RPMI7951 (cell line): Measurements from ENCODE around the gene MIPOL1. TPM values are rescaled to one million over a fixed set of nuclear protein-coding genes. Genes with fewer than 3 reads are reported as not detected.
"Not testable (repeated sequence)": the region's sequence is repeated elsewhere in the genome, so short reads cannot be mapped to it uniquely, and the experiment has no call there.

Source experiments
- DNase-seq: peaks from one replicate; pipeline ENCODE4 v3.0.0-alpha.2; 2012; ENCODE audit warnings: low read depth
- total RNA-seq: library from RNA; depleted of rRNA; stranded (reverse); fragments of >200 nt; shearing (Covaris generic); gene quantifications from 2 replicates; pipeline ENCODE4 v1.2.3, GENCODE V29; 2014

The MIPOL1 gene
- total RNA-seq, 1 experiment from 2014 or later, result 5.4 TPM

- DNase-seq, result not testable (repeated sequence)
Measured at GRCh38 chr14:37462426-37462825, 264.7 kb downstream of the MIPOL1 start.

DNA sequence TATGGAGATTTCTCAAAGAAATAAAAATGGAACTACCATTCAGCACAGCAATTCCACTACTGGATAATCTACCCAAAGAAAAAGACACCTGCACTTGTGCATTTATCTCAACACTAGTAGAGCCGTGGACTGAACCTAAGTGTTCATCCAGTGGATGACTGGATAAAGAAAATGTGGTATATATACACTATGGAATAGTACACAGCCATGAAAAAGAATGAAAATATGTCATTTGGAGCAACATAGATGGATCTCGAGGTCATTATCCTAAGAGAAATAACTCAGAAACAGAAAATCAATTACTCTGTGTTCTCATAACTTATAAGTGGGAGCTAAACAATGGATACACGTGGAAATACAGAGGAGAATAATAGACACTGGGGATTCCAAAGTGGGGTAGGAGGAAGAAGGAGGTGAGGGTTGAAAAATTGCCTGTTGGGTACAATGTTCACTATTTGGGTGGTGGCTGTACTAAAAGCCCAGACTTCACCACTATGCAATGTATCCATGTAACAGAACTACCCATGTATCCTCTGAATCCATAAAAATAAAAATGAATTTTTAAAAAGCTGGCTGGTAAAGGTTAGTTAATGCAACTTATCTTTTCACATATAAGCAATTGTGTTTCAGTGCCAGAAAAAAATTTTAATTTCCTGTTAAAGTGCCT is 266.6 kb downstream of the MIPOL1 start:
- DNase-seq, result no peak

DNA sequence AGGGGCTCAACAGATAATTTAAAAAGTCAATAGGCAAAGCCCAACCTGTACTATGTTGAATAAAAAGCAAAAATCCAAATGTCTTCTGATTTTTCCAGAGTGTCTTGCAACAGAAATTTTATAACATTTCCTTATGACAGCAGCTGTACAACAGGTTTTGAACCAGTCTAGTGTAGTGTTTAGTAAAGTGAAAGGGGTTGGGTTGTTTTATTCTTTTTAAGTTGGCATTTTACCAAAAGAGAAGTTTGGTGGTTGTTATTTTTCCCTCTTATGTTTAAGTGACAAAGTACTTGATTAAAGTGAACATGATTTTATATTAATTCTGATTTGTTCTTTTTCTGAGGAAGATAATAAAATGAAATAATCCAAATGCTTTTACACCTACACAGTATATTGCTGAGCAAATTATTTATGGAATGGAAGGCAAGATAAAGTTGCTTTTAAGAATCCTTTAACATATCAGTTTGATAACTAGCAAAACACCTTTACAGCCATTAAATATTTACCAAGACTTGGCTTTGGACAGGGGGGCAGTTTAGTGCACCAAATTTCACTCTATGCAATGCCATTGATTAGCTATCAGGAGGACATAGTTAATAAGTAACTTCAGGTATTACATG is 268.4 kb downstream of the MIPOL1 start:
- DNase-seq, result no peak

GRCh38 chr14:37466623-37467088 is 268.9 kb downstream of the MIPOL1 start:
- no peak for DNase-seq

DNA sequence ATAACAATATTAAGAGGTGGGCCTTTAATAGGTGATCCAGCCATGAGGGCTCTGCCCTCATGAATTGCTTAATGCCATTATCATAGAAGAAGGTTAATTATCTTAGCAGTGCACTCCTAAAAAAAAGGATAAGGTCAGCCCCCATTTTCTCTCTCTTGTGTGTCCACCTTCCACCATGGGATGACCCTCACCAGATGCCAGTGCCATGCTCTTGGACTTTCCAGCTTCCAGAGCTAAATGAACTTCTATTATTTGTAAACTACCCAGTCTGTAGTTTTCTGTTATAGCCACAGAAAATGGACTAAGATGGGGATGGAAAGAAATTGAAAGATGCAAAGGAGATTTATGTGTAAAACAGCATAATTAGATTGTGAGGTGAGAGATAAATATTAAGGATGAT is 271.9 kb downstream of the MIPOL1 start:
- no peak for DNase-seq

DNA sequence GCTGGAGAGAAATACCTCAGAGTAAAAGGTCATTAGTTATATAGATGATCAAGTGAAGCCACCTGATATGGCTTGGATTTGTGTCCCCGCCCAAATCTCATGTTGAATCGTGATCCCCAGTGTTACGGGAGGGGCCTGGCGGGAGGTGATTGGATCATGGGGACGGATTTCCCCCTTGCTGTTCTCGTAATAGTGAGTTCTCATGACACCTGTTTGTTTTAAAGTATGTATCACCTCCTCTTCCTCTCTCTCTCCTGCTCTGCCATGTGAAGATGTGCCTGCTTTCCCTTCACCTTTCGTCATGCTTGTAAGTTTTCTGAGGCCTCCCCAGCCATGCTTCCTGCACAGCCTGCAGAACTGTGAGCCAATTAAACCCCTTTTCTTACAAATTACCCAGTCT is 272.5 kb downstream of the MIPOL1 start:
- no peak for DNase-seq

DNA sequence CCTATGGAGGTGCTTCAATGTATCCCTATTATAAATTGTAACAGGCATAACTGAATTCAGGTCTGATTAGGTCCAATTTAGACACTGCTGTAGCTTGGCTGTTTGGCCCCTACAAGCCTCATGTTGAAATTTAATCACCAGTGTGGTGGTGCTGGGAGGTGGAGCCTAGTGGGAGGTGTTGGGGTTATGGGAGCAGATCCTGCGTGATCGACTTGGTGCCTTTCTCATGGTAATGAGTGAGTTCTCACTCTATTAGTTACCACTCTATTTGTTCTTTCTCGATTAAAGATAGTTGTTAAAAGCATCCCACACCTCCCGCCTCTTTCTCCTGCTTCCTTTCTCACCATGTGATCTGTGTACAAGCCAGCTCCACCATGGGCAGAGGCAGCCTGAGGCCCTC is 275.2 kb downstream of the MIPOL1 start:
- no peak for DNase-seq

- DNase-seq, result no peak
Measured at GRCh38 chr14:37474191-37474590, 276.5 kb downstream of the MIPOL1 start.

- DNase-seq, result no peak
Measured at GRCh38 chr14:37480446-37481290, 282.9 kb downstream of the MIPOL1 start.

DNA sequence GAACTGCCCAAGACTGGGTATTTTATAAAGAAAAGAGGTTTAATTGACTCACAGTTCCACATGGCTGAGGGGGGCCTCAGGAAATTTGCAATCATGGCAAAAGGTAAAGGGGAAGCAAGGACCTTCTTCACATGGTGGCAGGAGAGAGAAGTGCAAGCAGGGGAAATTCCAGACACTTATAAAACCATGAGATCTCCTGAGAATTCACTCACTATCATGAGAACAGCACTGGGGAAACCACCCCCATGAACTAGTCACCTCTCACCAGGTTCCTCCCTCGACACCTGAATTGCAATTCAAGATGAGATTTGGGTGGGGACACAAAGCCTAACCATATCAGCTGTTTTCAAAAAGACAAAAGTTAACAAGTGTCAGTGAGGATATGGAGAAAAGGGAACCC is 284.7 kb downstream of the MIPOL1 start:
- no peak for DNase-seq

- DNase-seq, result no peak
Measured at GRCh38 chr14:37483672-37484071, 285.9 kb downstream of the MIPOL1 start.

DNA sequence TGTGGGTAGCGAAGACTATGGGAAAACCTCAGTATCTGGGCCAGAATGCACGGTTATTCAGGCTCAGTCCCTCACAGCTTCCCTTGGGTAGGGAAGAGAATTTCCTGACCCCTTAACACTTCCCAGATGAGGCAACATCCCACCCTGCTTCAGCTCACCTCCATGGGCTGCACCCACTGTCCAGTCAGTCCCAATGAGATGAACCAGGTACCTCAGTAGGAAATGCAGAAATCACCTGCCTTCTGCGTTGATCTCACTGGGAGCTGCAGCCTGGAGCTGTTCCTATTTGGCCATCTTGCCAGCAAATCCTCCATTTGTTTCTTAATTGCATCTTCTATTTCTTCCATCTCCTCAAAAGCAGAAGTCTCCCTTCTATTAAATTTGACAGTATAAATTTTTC is 292.9 kb downstream of the MIPOL1 start:
- DNase-seq, result no peak

DNA sequence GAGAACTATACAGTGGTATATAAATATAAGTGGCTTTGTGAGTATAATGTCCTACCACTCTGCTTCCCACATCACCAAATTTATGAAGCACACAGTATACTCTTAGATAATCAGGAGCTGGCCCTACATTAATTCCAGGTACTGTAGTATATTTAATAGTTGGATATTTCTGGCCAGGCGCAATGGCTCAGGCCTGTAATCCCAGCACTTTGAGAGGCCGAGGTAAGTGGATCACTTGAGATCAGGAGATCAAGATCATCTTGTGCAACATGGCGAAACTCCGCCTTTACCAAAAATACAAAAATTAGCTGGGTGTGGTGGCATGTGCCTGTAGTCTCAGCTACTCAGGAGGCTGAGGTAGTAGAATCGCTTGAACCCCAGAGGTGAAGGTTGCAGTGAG is 293.3 kb downstream of the MIPOL1 start:
- DNase-seq, result no peak

DNA sequence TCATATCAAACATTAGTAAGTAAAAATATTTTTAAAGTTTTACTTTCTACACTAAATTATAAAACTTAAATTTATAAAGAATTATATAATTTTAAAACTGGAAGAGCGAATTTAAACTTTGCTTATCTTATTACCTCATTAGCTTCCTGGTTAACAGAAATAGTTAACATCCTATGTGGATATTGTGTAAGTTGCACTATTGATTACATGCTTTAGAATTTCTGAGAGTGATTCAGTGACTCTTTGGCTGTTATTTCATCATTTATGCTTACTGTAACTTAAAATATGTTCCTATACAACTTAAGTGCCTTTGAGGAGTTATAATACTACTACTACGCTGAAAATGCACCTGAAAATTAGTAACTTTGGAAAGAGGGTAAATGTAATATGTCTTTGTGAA is 295.9 kb downstream of the MIPOL1 start:
- DNase-seq, result no peak

GRCh38 chr14:37497422-37497821 is 299.7 kb downstream of the MIPOL1 start:
- DNase-seq, result no peak

DNA sequence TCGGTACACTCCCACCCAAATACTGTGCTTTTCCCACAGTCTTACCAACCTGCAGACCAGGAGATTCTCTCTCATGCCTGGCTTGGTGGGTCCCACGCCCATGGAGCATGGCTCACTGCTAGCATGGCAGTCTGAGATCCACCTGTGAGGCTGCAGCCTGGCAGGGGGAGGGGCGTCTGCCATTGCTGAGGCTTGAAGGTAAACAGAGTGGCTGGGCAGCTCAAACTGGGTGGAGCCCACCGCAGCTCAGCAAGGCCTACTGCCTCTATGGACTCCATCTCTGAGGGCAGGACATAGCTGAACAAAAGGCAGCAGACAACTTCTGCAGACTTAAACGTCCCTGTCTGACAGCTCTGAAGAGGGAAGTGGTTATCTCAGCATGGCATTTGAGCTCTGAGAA is 304.1 kb downstream of the MIPOL1 start:
- DNase-seq, result no peak

DNA sequence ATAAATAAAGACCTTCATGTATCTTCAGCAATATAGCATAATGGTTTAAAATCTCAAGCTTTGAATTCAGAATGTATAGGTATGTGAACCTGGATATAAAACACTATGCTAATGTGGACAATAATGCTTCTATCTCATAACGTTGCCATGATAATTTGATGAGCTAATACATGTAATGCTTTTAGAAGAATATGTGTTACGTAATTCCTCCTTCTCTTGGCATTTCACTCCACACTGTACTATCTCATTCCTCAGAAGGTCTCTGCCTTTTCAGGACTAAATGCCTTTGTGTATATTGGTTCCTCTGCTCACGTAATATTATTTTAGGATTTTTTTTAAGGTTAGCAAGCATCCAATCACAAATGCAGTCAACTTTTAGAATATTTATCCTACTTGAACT is 310.8 kb downstream of the MIPOL1 start:
- no peak for DNase-seq

- no peak for DNase-seq
Measured at GRCh38 chr14:37512173-37512572, 314.4 kb downstream of the MIPOL1 start.

- no peak for DNase-seq
Measured at GRCh38 chr14:37515771-37516170, 318.0 kb downstream of the MIPOL1 start.

- DNase-seq, result no peak
Measured at GRCh38 chr14:37526994-37527393, 329.3 kb downstream of the MIPOL1 start.

DNA sequence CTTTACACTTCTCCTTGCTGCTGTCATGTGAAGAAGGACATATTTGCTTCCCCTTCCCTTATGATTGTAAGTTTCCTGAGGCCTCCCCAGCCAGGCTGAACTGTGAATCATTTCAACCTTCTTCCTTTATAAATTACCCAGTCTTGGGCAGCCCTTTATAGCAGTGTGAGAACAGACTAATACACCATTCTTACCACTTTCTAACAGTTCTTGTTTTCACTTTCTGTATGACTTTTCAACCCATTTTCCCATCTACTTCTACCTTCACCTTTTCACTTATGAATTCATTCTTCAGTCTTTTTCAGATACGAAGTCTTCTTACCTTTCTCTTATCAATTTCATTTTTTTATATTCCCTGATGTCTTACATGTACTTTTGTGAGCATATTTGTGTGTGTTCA is 342.3 kb downstream of the MIPOL1 start:
- no peak for DNase-seq

DNA sequence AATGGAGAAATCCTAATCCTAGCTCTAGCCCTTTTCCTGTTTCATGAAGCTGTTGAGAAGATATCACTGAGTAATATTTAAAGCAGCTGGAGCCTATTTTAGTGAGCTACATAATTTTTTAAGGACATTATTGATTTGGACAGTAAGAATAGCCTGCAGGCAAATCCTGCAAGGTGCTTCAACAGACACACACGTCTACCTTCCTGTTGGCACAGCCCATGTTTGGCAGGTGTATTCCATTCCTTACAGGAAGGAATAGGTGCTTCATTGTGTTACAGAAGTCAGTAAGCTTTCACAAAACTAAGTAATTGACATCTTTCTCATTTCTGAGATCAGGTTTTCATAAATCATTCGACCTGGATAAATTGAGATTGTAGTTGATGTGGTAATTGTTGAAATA is 346.7 kb downstream of the MIPOL1 start:
- no peak for DNase-seq

- DNase-seq, result no peak
Measured at GRCh38 chr14:37545174-37545573, 347.4 kb downstream of the MIPOL1 start.
